Endothelial cell of umbilical vein (primary cell): ENCODE data around the gene FXYD6. TPM values are rescaled to one million over a fixed set of nuclear protein-coding genes. Genes with fewer than 3 reads are reported as not detected.

Experiments
- BruUV-seq: library from RNA; stranded (reverse); fragments of 400-500 nt; replicated peaks from 2 replicates; lab custom pipeline; 2021; lab: Mats Ljungman, UMichigan
- CTCF ChIA-PET: fragments of 300-600, 350-600 bp; sonication (Branson Sonifier 250); formaldehyde crosslinking; loops from one replicate; lab custom pipeline; 2021; ENCODE audit warnings: antibody characterized with exemption, inconsistent platforms; lab: Charles Lee
- POLR2A ChIA-PET: fragments of 300-600, 350-600 bp; sonication (Branson Sonifier 250); formaldehyde crosslinking; loops from one replicate; lab custom pipeline; 2021; ENCODE audit warnings: antibody characterized with exemption, inconsistent platforms; lab: Charles Lee
- DNase-seq: peaks from one replicate; pipeline ENCODE4 v3.0.0-alpha.2; 2011; ENCODE audit warnings: low read depth, low spot score
- FAIRE-seq: peaks from 2 replicates; lab custom pipeline; 2011; peaks lifted over from hg19 to GRCh38; lab: Jason Lieb, UNC
- H2AFZ ChIP-seq: 2 replicates; pipeline ENCODE4 v1.6.0; 2012; ENCODE audit warnings: low read depth, low read length, control low read depth, inconsistent platforms
- H3K27ac ChIP-seq: 2 replicates; pipeline ENCODE4 v1.5.1; 2011; ENCODE audit warnings: low read depth, mild to moderate bottlenecking, control low read depth, low read length, moderate library complexity; ENCODE audit not compliant: insufficient read depth
- H3K27me3 ChIP-seq, 2 experiments: 2 replicates each; pipeline versions ENCODE4 v1.6.0 to v1.6.1; 2011; ENCODE audit warnings: low read length in 2 of 2, mixed read lengths in 1 of 2; ENCODE audit not compliant: control insufficient read depth in 2 of 2, insufficient read depth in 2 of 2
- H3K36me3 ChIP-seq, 2 experiments: 2 replicates in 1 of 2; 3 replicates in 1 of 2; pipeline ENCODE4 v1.5.1; 2011; ENCODE audit warnings: low read length in 2 of 2, mild to moderate bottlenecking in 1 of 2, moderate library complexity in 1 of 2; ENCODE audit not compliant: control insufficient read depth in 2 of 2, insufficient read depth in 2 of 2; ENCODE audit errors: extremely low read depth in 1 of 2
- H3K4me1 ChIP-seq: 3 replicates; pipeline ENCODE4 v1.5.1; 2011; ENCODE audit warnings: mild to moderate bottlenecking, low read length; ENCODE audit not compliant: control insufficient read depth, insufficient read depth; ENCODE audit errors: extremely low read depth
- H3K4me2 ChIP-seq: 2 replicates; pipeline ENCODE4 v1.6.1; 2011; ENCODE audit warnings: low read length, control low read depth, mixed read lengths; ENCODE audit not compliant: insufficient read depth
- H3K4me3 ChIP-seq, 3 experiments: fragments of 200-600 bp in 1 of 3; sonication (generic), shearing (Covaris generic) in 1 of 3; replicated peaks in 1 of 3; 2 replicates each; pipeline ENCODE4 v1.5.1; 2011 to 2016; ENCODE audit warnings: control low read depth in 3 of 3, low read length in 3 of 3, mild to moderate bottlenecking in 2 of 3, inconsistent platforms in 1 of 3, low read depth in 1 of 3, moderate library complexity in 1 of 3; ENCODE audit not compliant: insufficient read depth in 1 of 3
- H3K79me2 ChIP-seq: 2 replicates; pipeline ENCODE4 v1.6.0; 2012; ENCODE audit warnings: low read length, inconsistent platforms; ENCODE audit not compliant: control insufficient read depth, insufficient read depth
- H3K9ac ChIP-seq: replicated peaks from 2 replicates; pipeline ENCODE3; 2011; ENCODE audit warnings: low read length, control low read depth; ENCODE audit not compliant: insufficient read depth; ENCODE audit errors: extremely low read depth
- H3K9me1 ChIP-seq: replicated peaks from 3 replicates; pipeline ENCODE4 v1.6.0; 2011; ENCODE audit warnings: mild to moderate bottlenecking, low read length; ENCODE audit not compliant: control insufficient read depth, insufficient read depth; ENCODE audit errors: extremely low read depth
- H3K9me3 ChIP-seq: replicated peaks from 2 replicates; pipeline ENCODE4 v1.5.1; 2012; ENCODE audit warnings: low read length, inconsistent platforms; ENCODE audit not compliant: control insufficient read depth, insufficient read depth
- H4K20me1 ChIP-seq: replicated peaks from 2 replicates; pipeline ENCODE3; 2011; ENCODE audit warnings: mild to moderate bottlenecking, low read length; ENCODE audit not compliant: control insufficient read depth, insufficient read depth; ENCODE audit errors: extremely low read depth
- EZH2 ChIP-seq: IDR thresholded peaks from 2 replicates; pipeline ENCODE4 v1.6.1; 2012; ENCODE audit warnings: borderline replicate concordance, low read depth, mild to moderate bottlenecking, moderate library complexity, low read length, inconsistent platforms; ENCODE audit not compliant: severe bottlenecking
- FOS ChIP-seq: IDR thresholded peaks from 2 replicates; pipeline ENCODE4 v1.6.1; 2011; ENCODE audit warnings: mild to moderate bottlenecking, low read length, moderate library complexity, borderline replicate concordance; ENCODE audit not compliant: insufficient read depth
- JUN ChIP-seq: IDR thresholded peaks from 2 replicates; pipeline ENCODE4 v1.6.1; 2011; ENCODE audit warnings: borderline replicate concordance, low read depth; ENCODE audit not compliant: insufficient read length, insufficient read depth
- MYC ChIP-seq: IDR thresholded peaks from one replicate; pipeline ENCODE4 v1.6.1; 2011; ENCODE audit warnings: mild to moderate bottlenecking, low read depth, low read length
- POLR2A ChIP-seq: IDR thresholded peaks from 2 replicates; pipeline ENCODE4 v1.6.1; 2012; ENCODE audit warnings: low read depth, mild to moderate bottlenecking, control low read depth, low read length
- POLR2AphosphoS5 ChIP-seq: IDR thresholded peaks from 2 replicates; pipeline ENCODE4 v1.6.1; 2012; ENCODE audit warnings: low read depth, mild to moderate bottlenecking, control low read depth, low read length, moderate library complexity; ENCODE audit not compliant: insufficient read depth
- dilution Hi-C: fragments of 300-500 bp; cut with MboI; formaldehyde crosslinking; loops from one replicate; pipeline ENCODE4 v1.15.0; 2019; ENCODE audit warnings: low sequenced_read_pairs; ENCODE audit not compliant: extremely low pct_ligation_motif_present
- intact Hi-C: fragments of 100-400 bp; cut with micrococcal nuclease; formaldehyde crosslinking; loops from one replicate; pipeline ENCODE4 v1.10.0; 2022
- polyA plus RNA-seq, 4 experiments: library from polyadenylated mRNA; depleted of rRNA in 3 of 4; stranded (reverse) in 3 of 4; unstranded in 1 of 4; fragments of >200 nt; gene quantifications; 2 replicates each; pipeline versions ENCODE4 v1.2.1 to v1.2.3, GENCODE V29; 2011 to 2012; ENCODE audit warnings: missing spikeins in 1 of 4
- total RNA-seq: library from RNA; stranded (reverse); gene quantifications from 2 replicates; pipeline ENCODE4 v1.2.3, GENCODE V29; 2021
- TF ChIP-seq, protein P1 (sequence below): IDR thresholded peaks from 2 replicates; pipeline ENCODE4 v1.6.1; 2011; ENCODE audit not compliant: insufficient read depth, insufficient read length
- TF ChIP-seq, protein P2 (sequence below), 2 donors: IDR thresholded peaks; 1 replicate in 1 of 2; 2 replicates in 1 of 2; pipeline ENCODE4 v1.5.1; 2011; ENCODE audit warnings: low read length in 2 of 2, mild to moderate bottlenecking in 2 of 2, moderate library complexity in 2 of 2, control low read depth in 1 of 2, inconsistent platforms in 1 of 2, low read depth in 1 of 2; ENCODE audit not compliant: insufficient read depth in 1 of 2; ENCODE audit errors: extremely low read depth in 1 of 2

FXYD6 gene
- total and polyA plus RNA-seq, 2 donors (not counting 3 experiments of a cell fraction or from before 2014, with no cell fraction given), result 1.4 to 8.7 TPM

DNA sequence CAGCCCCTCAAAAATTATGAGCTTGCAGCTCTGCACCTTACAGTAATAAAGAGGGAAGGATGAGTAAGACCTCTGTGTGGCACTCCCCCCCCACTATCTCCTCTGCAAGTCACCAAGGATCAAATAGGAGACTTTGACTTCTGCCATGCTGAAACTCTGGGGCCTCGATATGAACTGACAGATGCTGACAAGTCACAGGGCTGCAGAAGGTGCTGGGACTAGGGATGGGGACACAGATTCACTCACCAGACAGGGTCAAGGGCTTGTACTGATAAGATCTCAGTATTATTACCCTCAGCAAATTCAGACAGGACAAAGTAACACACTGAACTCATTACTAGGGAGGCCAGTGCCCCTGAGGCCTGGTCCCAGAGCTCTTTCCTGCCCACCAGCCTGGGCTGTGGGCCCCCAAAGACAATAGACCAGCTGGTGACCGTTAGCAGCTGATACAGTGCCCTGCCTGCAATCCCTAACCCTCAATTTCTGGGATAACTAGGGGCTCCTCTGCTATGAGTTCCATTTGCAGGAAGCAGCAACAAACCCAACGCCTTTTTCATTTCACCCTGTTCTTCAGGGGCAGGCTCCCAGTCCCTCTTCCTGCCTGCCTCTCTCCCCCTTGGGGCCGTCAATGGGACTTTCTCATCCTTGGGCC lies 32.6 kb upstream of the FXYD6 start:
- H3K9ac ChIP-seq, result no peak overlapping the region
- DNase-seq (no peak), FAIRE-seq (no peak)
- H3K27ac ChIP-seq, result no peak overlapping the region
- intact Hi-C loops (no loop called here), dilution Hi-C loops (no loop called here)
- no TSS peak for BruUV-seq
- H4K20me1 ChIP-seq, result no peaks in the 10 kb centered on the region
- no peaks in the 10 kb centered on the region for H3K36me3 ChIP-seq
- ChIA-PET POLR2A (interaction anchor here (0.5 kb wide), 1 partner anchor 136 kb away, joined by 7 read pairs; no protein-coding TSS in a partner anchor), CTCF (interaction anchor here (1.3 to 2.6 kb wide), 3 partner anchors 38 to 145 kb away, joined by 3 to 22 read pairs (median 6); no protein-coding TSS in a partner anchor)
- no peak for TF ChIP-seq MYC
- no peak for TF ChIP-seq POLR2A
- no peak for TF ChIP-seq EZH2
- no peak for TF ChIP-seq JUN
- no peak for TF ChIP-seq FOS
- TF ChIP-seq, protein P1, sequence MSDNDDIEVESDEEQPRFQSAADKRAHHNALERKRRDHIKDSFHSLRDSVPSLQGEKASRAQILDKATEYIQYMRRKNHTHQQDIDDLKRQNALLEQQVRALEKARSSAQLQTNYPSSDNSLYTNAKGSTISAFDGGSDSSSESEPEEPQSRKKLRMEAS, result no peak
- no peak for TF ChIP-seq POLR2AphosphoS5
- TF ChIP-seq, protein P2, sequence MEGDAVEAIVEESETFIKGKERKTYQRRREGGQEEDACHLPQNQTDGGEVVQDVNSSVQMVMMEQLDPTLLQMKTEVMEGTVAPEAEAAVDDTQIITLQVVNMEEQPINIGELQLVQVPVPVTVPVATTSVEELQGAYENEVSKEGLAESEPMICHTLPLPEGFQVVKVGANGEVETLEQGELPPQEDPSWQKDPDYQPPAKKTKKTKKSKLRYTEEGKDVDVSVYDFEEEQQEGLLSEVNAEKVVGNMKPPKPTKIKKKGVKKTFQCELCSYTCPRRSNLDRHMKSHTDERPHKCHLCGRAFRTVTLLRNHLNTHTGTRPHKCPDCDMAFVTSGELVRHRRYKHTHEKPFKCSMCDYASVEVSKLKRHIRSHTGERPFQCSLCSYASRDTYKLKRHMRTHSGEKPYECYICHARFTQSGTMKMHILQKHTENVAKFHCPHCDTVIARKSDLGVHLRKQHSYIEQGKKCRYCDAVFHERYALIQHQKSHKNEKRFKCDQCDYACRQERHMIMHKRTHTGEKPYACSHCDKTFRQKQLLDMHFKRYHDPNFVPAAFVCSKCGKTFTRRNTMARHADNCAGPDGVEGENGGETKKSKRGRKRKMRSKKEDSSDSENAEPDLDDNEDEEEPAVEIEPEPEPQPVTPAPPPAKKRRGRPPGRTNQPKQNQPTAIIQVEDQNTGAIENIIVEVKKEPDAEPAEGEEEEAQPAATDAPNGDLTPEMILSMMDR (IDR thresholded peaks at IDR 0.05; ENCODE audit: extremely low read depth in 1 of 2, insufficient read depth in 1 of 2, low read depth in 1 of 2, low read length in 2 of 2), result no peak
- no peak overlapping the region for H3K4me3 ChIP-seq
- H3K9me3 ChIP-seq, result no peaks in the 10 kb centered on the region
- H3K79me2 ChIP-seq, result no peaks in the 10 kb centered on the region
- H3K4me2 ChIP-seq, result no peak overlapping the region
- H3K4me1 ChIP-seq, result peaks cover 5% of the 10 kb centered on the region
- no peaks in the 10 kb centered on the region for H3K9me1 ChIP-seq
- no peak overlapping the region for H2AFZ ChIP-seq
- H3K27me3 ChIP-seq, result no peaks in the 10 kb centered on the region
